Liver (tissue), 9 donors: Measurements from ENCODE around the gene NECTIN1. TPM values are rescaled to one million over a fixed set of nuclear protein-coding genes. Genes with fewer than 3 reads are reported as not detected.

ENCODE experiments used
- DNase-seq: peaks from one replicate; pipeline ENCODE4 v3.0.0-alpha.2; 2017; ENCODE audit warnings: low spot score
- H3K27ac ChIP-seq, 2 donors: one replicate each; pipeline ENCODE4 v1.7.0; 2013; ENCODE audit warnings: inconsistent platforms in 2 of 2, low read length in 2 of 2, control low read depth in 1 of 2, low read depth in 1 of 2, mild to moderate bottlenecking in 1 of 2
- H3K27me3 ChIP-seq, 4 donors: one replicate each; pipeline versions ENCODE4 v1.6.1 to v1.7.0; 2013; ENCODE audit warnings: low read length in 3 of 4, inconsistent platforms in 1 of 4, mild to moderate bottlenecking in 1 of 4, moderate library complexity in 1 of 4; ENCODE audit not compliant: control insufficient read depth in 4 of 4, insufficient read depth in 4 of 4
- H3K36me3 ChIP-seq, 4 donors: one replicate each; pipeline versions ENCODE4 v1.6.1 to v1.7.0; 2013; ENCODE audit warnings: low read length in 3 of 4, mild to moderate bottlenecking in 3 of 4, low read depth in 1 of 4, moderate library complexity in 1 of 4; ENCODE audit not compliant: control insufficient read depth in 4 of 4, insufficient read depth in 3 of 4
- H3K4me1 ChIP-seq, 4 donors: one replicate each; pipeline versions ENCODE4 v1.6.1 to v1.7.0; 2013; ENCODE audit warnings: low read length in 3 of 4, mild to moderate bottlenecking in 3 of 4, moderate library complexity in 1 of 4; ENCODE audit not compliant: control insufficient read depth in 4 of 4, insufficient read depth in 4 of 4
- H3K4me3 ChIP-seq, 3 donors: one replicate each; pipeline versions ENCODE4 v1.6.1 to v1.7.0; 2013; ENCODE audit warnings: low read length in 3 of 3, control low read depth in 1 of 3, low read depth in 1 of 3, mild to moderate bottlenecking in 1 of 3
- H3K9ac ChIP-seq, 2 donors: one replicate each; pipeline ENCODE4 v1.7.0; 2013; ENCODE audit warnings: low read length in 2 of 2, mild to moderate bottlenecking in 2 of 2, moderate library complexity in 2 of 2, control low read depth in 1 of 2, low read depth in 1 of 2
- H3K9me3 ChIP-seq, 4 donors: one replicate each; pipeline versions ENCODE4 v1.6.1 to v1.7.0; 2013; ENCODE audit warnings: low read length in 3 of 4; ENCODE audit not compliant: control insufficient read depth in 4 of 4
- CTCF ChIP-seq: fragments of 150-350 bp; IDR thresholded peaks from 2 replicates; pipeline ENCODE4 v1.5.1; 2017; ENCODE audit warnings: improper control_type of control experiment, low read depth, low read length; ENCODE audit not compliant: missing input control
- EGR1 ChIP-seq, 2 donors: IDR thresholded peaks; 2 replicates each; pipeline ENCODE4 v1.6.1; 2016 to 2018; ENCODE audit warnings: antibody characterized with exemption in 2 of 2, low read depth in 2 of 2
- FOXA1 ChIP-seq: IDR thresholded peaks from 2 replicates; pipeline ENCODE4 v1.6.1; 2016; ENCODE audit warnings: antibody characterized with exemption
- FOXA2 ChIP-seq: IDR thresholded peaks from 2 replicates; pipeline ENCODE4 v1.6.1; 2016; ENCODE audit warnings: antibody characterized with exemption
- GABPA ChIP-seq, 2 donors: IDR thresholded peaks in 1 of 2; conservative IDR thresholded peaks in 1 of 2; 2 replicates each; pipeline ENCODE4 v1.6.1; 2016; ENCODE audit warnings: antibody characterized with exemption in 2 of 2, mild to moderate bottlenecking in 1 of 2, moderate library complexity in 1 of 2
- HNF4A ChIP-seq, 2 donors: conservative IDR thresholded peaks; 2 replicates each; pipeline ENCODE4 v1.6.1; 2016; ENCODE audit warnings: antibody characterized with exemption in 2 of 2, mild to moderate bottlenecking in 2 of 2
- RAD21 ChIP-seq, 2 donors: IDR thresholded peaks; 2 replicates each; pipeline ENCODE4 v1.6.1; 2016; ENCODE audit warnings: antibody characterized with exemption in 2 of 2, mild to moderate bottlenecking in 2 of 2
- REST ChIP-seq: IDR thresholded peaks from 2 replicates; pipeline ENCODE4 v1.6.1; 2016; ENCODE audit warnings: antibody characterized with exemption, mild to moderate bottlenecking
- RXRA ChIP-seq, 2 donors: IDR thresholded peaks; 2 replicates each; pipeline ENCODE4 v1.6.1; 2017 to 2018; ENCODE audit warnings: antibody characterized with exemption in 2 of 2, mild to moderate bottlenecking in 1 of 2
- SP1 ChIP-seq: IDR thresholded peaks from 2 replicates; pipeline ENCODE4 v1.6.1; 2018; ENCODE audit warnings: antibody characterized with exemption, mild to moderate bottlenecking
- TAF1 ChIP-seq: conservative IDR thresholded peaks from 2 replicates; pipeline ENCODE4 v1.6.1; 2016; ENCODE audit warnings: antibody characterized with exemption, mild to moderate bottlenecking
- ZBTB33 ChIP-seq: IDR thresholded peaks from 2 replicates; pipeline ENCODE4 v1.6.1; 2016; ENCODE audit warnings: antibody characterized with exemption
- WGBS: extraction: QIAGEN DNeasy Blood & Tissue Kit; methylation state at CpG from one replicate; pipeline ENCODE4 v1.1.7; 2013; 5-methylcytosine and 5-hydroxymethylcytosine counted together
- polyA plus RNA-seq, 2 donors: library from polyadenylated mRNA; stranded (reverse) in 1 of 2; unstranded in 1 of 2; fragments of 200-250 nt in 1 of 2; fragments of >200 nt in 1 of 2; fragmentation: Nextera tagmentation in 1 of 2; extraction: Ambion mirVana in 1 of 2; gene quantifications; one replicate each; pipeline versions ENCODE4 v1.2.1 to v1.2.3, GENCODE V29; 2013 to 2015
- total RNA-seq, 2 donors: library from RNA; depleted of rRNA; stranded (reverse); fragments of >200 nt; gene quantifications; one replicate each; pipeline ENCODE4 v1.2.3, GENCODE V29; 2014
- TF ChIP-seq, protein P1 (sequence below): IDR thresholded peaks from 2 replicates; pipeline ENCODE4 v1.6.1; 2016; ENCODE audit warnings: antibody characterized with exemption
- donor health status: healthy.
- donor health status: healthy.
- donor health status: healthy.
- donor health status: healthy.
- donor health status: healthy.

Gene NECTIN1
- total and polyA plus RNA-seq, 4 donors = 0.69 to 7.7 (median 5.0) TPM

DNA sequence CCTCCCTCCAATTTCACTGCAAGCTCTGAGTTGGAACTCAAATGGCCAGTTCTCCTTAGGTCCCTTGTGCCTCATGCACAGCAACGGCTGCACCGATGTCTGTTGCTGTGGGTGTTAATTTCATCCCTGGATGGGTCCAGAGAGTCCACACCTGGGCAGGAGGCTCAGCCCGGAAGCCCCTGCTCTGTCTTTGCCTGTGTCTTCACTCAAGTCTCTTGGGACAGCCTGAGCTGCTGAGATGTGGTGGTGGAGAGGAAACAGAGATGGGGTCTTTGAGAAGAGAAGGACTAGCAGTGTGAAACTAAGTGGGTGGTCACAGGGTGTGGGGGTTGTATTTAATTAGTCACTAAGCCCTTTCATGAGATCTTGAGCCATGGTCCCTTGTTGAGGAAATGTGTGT is 109.3 kb downstream of the NECTIN1 start (continued):
- no peak for TF ChIP-seq REST
- no peak for TF ChIP-seq RAD21 (IDR thresholded peaks at IDR 0.05)
- TF ChIP-seq FOXA2 = no peak
- TF ChIP-seq HNF4A (conservative IDR thresholded peaks at IDR 0.05) = no peak

- no peak overlapping the region for H3K27ac ChIP-seq
- H3K9ac ChIP-seq = no peak overlapping the region
- 39% methylated on average over 8 of the region's 8 CpGs for WGBS
- no peak overlapping the region for H3K4me3 ChIP-seq
- H3K27me3 ChIP-seq = no peaks in the 10 kb centered on the region
- no peak for TF ChIP-seq ZBTB33
- no peak for TF ChIP-seq RAD21 (IDR thresholded peaks at IDR 0.05)
- TF ChIP-seq HNF4A (conservative IDR thresholded peaks at IDR 0.05) = no peak
- no peak for TF ChIP-seq TAF1
- no peak for TF ChIP-seq GABPA (IDR thresholded peaks at IDR 0.05 in 1 of 2, conservative IDR thresholded peaks at IDR 0.05 in 1 of 2)
- TF ChIP-seq FOXA1 = no peak
- no peak for TF ChIP-seq CTCF
- no peak for TF ChIP-seq SP1
- TF ChIP-seq FOXA2 = no peak
- TF ChIP-seq REST = no peak
- TF ChIP-seq, protein P1, sequence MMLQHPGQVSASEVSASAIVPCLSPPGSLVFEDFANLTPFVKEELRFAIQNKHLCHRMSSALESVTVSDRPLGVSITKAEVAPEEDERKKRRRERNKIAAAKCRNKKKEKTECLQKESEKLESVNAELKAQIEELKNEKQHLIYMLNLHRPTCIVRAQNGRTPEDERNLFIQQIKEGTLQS = no peak
- TF ChIP-seq EGR1 (IDR thresholded peaks at IDR 0.05; ENCODE audit: low read depth in 2 of 2) = no peak
- no peak for TF ChIP-seq RXRA (IDR thresholded peaks at IDR 0.05)
- DNase-seq = no peak
- H3K9me3 ChIP-seq = no peaks in the 10 kb centered on the region
- H3K36me3 ChIP-seq = no peaks in the 10 kb centered on the region
- H3K4me1 ChIP-seq = no peaks in the 10 kb centered on the region
Measured at GRCh38 chr11:119618208-119618909, 110.6 kb downstream of the NECTIN1 start.
